GM12878 (cell line): ENCODE results near the gene NOP9. TPM values are rescaled to one million over a fixed set of nuclear protein-coding genes. Genes with fewer than 3 reads are reported as not detected.

Experiments
- ATAC-seq: fragments of 200-7000 bp; cut with Tn5 transposase; 3 replicates; pipeline ENCODE4 v1.9.1; 2020; ENCODE audit warnings: mild to moderate bottlenecking, moderate library complexity
- BruUV-seq: library from RNA; stranded (reverse); fragments of 400-500 nt; replicated peaks from 2 replicates; lab custom pipeline; 2021; lab: Mats Ljungman, UMichigan
- CTCF ChIA-PET: fragments of 300-600 bp; sonication (Branson Sonifier 250); formaldehyde crosslinking; extraction: SDS; loops from one replicate; lab custom pipeline; 2021; ENCODE audit warnings: inconsistent platforms; lab: Yijun Ruan, JAX
- POLR2A ChIA-PET: fragments of 350-600 bp; formaldehyde crosslinking; extraction: SDS; loops from one replicate; lab custom pipeline; 2021; ENCODE audit warnings: inconsistent platforms; lab: Charles Lee
- RAD21 ChIA-PET: fragments of 300-600 bp; sonication (Branson Sonifier 250); formaldehyde crosslinking; loops from one replicate; lab custom pipeline; 2023; ENCODE audit warnings: antibody characterized with exemption; ENCODE audit not compliant: unreplicated experiment; lab: Charles Lee
- SMC1A ChIA-PET: fragments of 300-600 bp; sonication (Branson Sonifier 250); formaldehyde crosslinking; loops from one replicate; lab custom pipeline; 2023; ENCODE audit not compliant: unreplicated experiment, uncharacterized antibody; lab: Charles Lee
- DNase-seq: peaks from one replicate; pipeline ENCODE4 v3.0.0-alpha.2; 2011; ENCODE audit warnings: low read depth, low spot score
- FAIRE-seq: peaks from 3 replicates; lab custom pipeline; 2011; peaks lifted over from hg19 to GRCh38; lab: Jason Lieb, UNC
- H2AFZ ChIP-seq: 2 replicates; pipeline ENCODE4 v1.6.0; 2011; ENCODE audit warnings: low read depth, low read length, control low read depth; ENCODE audit not compliant: control insufficient read depth
- H3K27ac ChIP-seq: 2 replicates; pipeline ENCODE4 v1.5.1; 2011; ENCODE audit warnings: control low read depth; ENCODE audit not compliant: control insufficient read depth, insufficient read depth
- H3K27me3 ChIP-seq, 2 experiments: replicated peaks in 1 of 2; 2 replicates each; pipeline versions ENCODE4 v1.6.0 to v1.6.1; 2011; ENCODE audit warnings: low read length in 1 of 2; ENCODE audit not compliant: control insufficient read depth in 2 of 2, insufficient read depth in 2 of 2
- H3K36me3 ChIP-seq, 2 experiments: 2 replicates each; pipeline ENCODE4 v1.5.1; 2011; ENCODE audit warnings: low read length in 1 of 2; ENCODE audit not compliant: control insufficient read depth in 2 of 2, insufficient read depth in 2 of 2
- H3K4me1 ChIP-seq: 2 replicates; pipeline ENCODE4 v1.6.1; 2011; ENCODE audit warnings: mild to moderate bottlenecking, low read length, moderate library complexity, mixed read lengths; ENCODE audit not compliant: control insufficient read depth, insufficient read depth
- H3K4me2 ChIP-seq: 2 replicates; pipeline ENCODE4 v1.6.0; 2011; ENCODE audit warnings: control low read depth; ENCODE audit not compliant: control insufficient read depth, insufficient read depth
- H3K4me3 ChIP-seq: fragments of 200-600 bp; sonication (generic); 2 replicates; pipeline ENCODE4 v1.5.1; 2016
- H3K79me2 ChIP-seq: 2 replicates; pipeline ENCODE4 v1.6.0; 2011; ENCODE audit warnings: low read length; ENCODE audit not compliant: control insufficient read depth, insufficient read depth
- H3K9ac ChIP-seq: 2 replicates; pipeline ENCODE4 v1.8.0; 2011; ENCODE audit warnings: low read length, control low read depth, mixed read lengths; ENCODE audit not compliant: control insufficient read depth, insufficient read depth
- H3K9me3 ChIP-seq: replicated peaks from 3 replicates; pipeline ENCODE4 v1.5.1; 2011; ENCODE audit warnings: mild to moderate bottlenecking, low read length; ENCODE audit not compliant: control insufficient read depth, insufficient read depth
- H4K20me1 ChIP-seq: 2 replicates; pipeline ENCODE4 v1.6.0; 2011; ENCODE audit not compliant: control insufficient read depth, insufficient read depth
- CHD4 ChIP-seq: fragments of 200-600 bp; sonication (generic); IDR thresholded peaks from 2 replicates; pipeline ENCODE4 v1.6.1; 2016; ENCODE audit warnings: mild to moderate bottlenecking
- HCFC1 ChIP-seq: fragments of 150-350 bp; IDR thresholded peaks from 2 replicates; pipeline ENCODE4 v1.6.1; 2014; ENCODE audit warnings: low read length
- HDAC6 ChIP-seq: fragments of 200-600 bp; sonication (generic); IDR thresholded peaks from one replicate; pipeline ENCODE4 v1.8.0; 2017; ENCODE audit warnings: antibody characterized with exemption; ENCODE audit not compliant: unreplicated experiment
- HDGF ChIP-seq: fragments of 450-650 bp; IDR thresholded peaks from 2 replicates; pipeline ENCODE4 v1.6.1; 2016; ENCODE audit warnings: antibody characterized with exemption
- POLR2A ChIP-seq: IDR thresholded peaks from 2 replicates; pipeline ENCODE4 v1.6.1; 2011; ENCODE audit warnings: low read depth, mild to moderate bottlenecking, low read length
- PRDM15 ChIP-seq: fragments of 450-650 bp; formaldehyde crosslinking; IDR thresholded peaks from 2 replicates; pipeline ENCODE4 v1.4.0; 2020; ENCODE audit warnings: mild to moderate bottlenecking, moderate library complexity
- RAD21 ChIP-seq: IDR thresholded peaks from 2 replicates; pipeline ENCODE4 v1.6.1; 2011; ENCODE audit warnings: mild to moderate bottlenecking, low read depth, low read length, moderate library complexity; ENCODE audit not compliant: insufficient read depth
- SPI1 ChIP-seq: IDR thresholded peaks from 2 replicates; pipeline ENCODE4 v1.6.1; 2011; ENCODE audit warnings: low read depth, mild to moderate bottlenecking, low read length, moderate library complexity, borderline replicate concordance; ENCODE audit not compliant: insufficient read depth
- ZBTB4 ChIP-seq: fragments of 450-650 bp; formaldehyde crosslinking; IDR thresholded peaks from 2 replicates; pipeline ENCODE4 v1.4.0; 2022; ENCODE audit warnings: mild to moderate bottlenecking, moderate library complexity
- ZZZ3 ChIP-seq: IDR thresholded peaks from 2 replicates; pipeline ENCODE4 v1.6.1; 2011; ENCODE audit warnings: low read depth; ENCODE audit not compliant: control insufficient read depth, insufficient read length
- WGBS: methylation state at CpG from one replicate; pipeline ENCODE4 v1.1.6; 2016; ENCODE audit warnings: low lambda C conversion rate; ENCODE audit not compliant: insufficient replicate concordance, insufficient coverage; ENCODE audit errors: missing lambda C conversion rate; 5-methylcytosine and 5-hydroxymethylcytosine counted together
- in situ Hi-C: fragments of 300-500 bp; cut with MboI; formaldehyde crosslinking; loops from 9 replicates; pipeline ENCODE4 v1.14.3; 2018; ENCODE audit warnings: mixed read lengths
- intact Hi-C: fragments of 100-400 bp; cut with micrococcal nuclease; formaldehyde crosslinking; loops from one replicate; pipeline ENCODE4 v1.14.2; 2022; ENCODE audit not compliant: unreplicated experiment
- polyA plus RNA-seq, 11 experiments: library from polyadenylated mRNA; depleted of rRNA in 4 of 11; unstranded in 6 of 11; stranded (reverse) in 5 of 11; fragments of >200 nt; fragmentation: Nextera tagmentation in 4 of 11; fragmentation: Illumina TruSeq in 1 of 11; extraction: Ambion mirVana in 4 of 11; extraction: Trizol in 1 of 11; gene quantifications; 1 replicate in 1 of 11; 2 replicates in 10 of 11; pipeline versions ENCODE4 v1.2.1 to v1.2.3, GENCODE V29; 2011 to 2016; ENCODE audit warnings: inconsistent platforms in 2 of 11, missing spikeins in 2 of 11, low read depth in 1 of 11
- total RNA-seq, 4 experiments: library from RNA; depleted of rRNA in 3 of 4; stranded (reverse); fragments of >200 nt in 3 of 4; fragmentation: Illumina TruSeq in 1 of 4; extraction: Trizol in 1 of 4; gene quantifications; 2 replicates each; pipeline versions ENCODE4 v1.2.1 to v1.2.3, GENCODE V29; 2013 to 2021
- TF ChIP-seq, protein P1 (sequence below): fragments of 450-650 bp; IDR thresholded peaks from 2 replicates; pipeline ENCODE4 v1.6.1; 2016; ENCODE audit warnings: mild to moderate bottlenecking, moderate library complexity, borderline replicate concordance
- TF ChIP-seq, protein P2 (sequence below): IDR thresholded peaks from 2 replicates; pipeline ENCODE4 v1.6.1; 2011; ENCODE audit warnings: low read depth, mild to moderate bottlenecking, low read length, moderate library complexity, borderline replicate concordance; ENCODE audit errors: extremely low read depth

NOP9 gene
- total and polyA plus RNA-seq, 10 of the 15 experiments (the other 5 are each of a cell fraction or from before 2014, with no cell fraction given), result 2.4 to 43.9 (median 20.3) TPM

DNA sequence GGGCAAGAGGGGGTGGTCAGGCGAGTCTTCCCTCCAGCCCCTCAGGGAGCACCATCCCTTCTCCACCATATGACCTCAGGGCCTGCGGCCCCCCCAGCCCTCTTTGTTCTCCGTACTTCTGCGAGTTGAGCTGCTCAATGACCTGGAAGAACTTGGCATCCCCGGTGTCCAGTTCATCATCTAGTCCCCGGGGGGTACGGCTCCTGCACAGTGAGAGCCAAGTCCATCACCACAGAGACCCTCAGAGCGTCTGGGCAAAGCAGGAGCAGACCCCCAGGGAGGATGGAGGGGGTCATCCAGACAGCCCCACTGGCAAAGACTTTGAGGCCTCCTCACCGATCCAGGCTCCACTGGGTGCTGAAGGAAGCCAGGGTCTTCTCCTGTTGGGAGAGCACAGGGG lies 26.3 kb downstream of the NOP9 start:
- ChIA-PET POLR2A (interaction anchor here (1.2 kb wide), 1 partner anchor 16 kb away, joined by 3 read pairs; no protein-coding TSS in a partner anchor), SMC1A (no interaction called here), CTCF (interaction anchor here (0.9 to 1.8 kb wide), 2 partner anchors 18 to 105 kb away, joined by 3 to 13 read pairs; partner anchors contain the start of gene CIDEB), RAD21 (interaction anchor here (1.6 kb wide), 1 partner anchor 84 kb away, joined by 3 read pairs; the partner anchor contains the start of gene TINF2)
- no peak overlapping the region for H3K4me3 ChIP-seq
- H3K9ac ChIP-seq, result no peak overlapping the region
- H3K27ac ChIP-seq, result no peak overlapping the region
- no peaks in the 10 kb centered on the region for H3K4me1 ChIP-seq
- no peaks in the 10 kb centered on the region for H3K36me3 ChIP-seq
- no peak overlapping the region for H3K4me2 ChIP-seq
- WGBS, result 23% methylated on average over 9 of the region's 9 CpGs
- no peaks in the 10 kb centered on the region for H3K27me3 ChIP-seq
- no TSS peak for BruUV-seq
- in situ Hi-C loops (no loop called here), intact Hi-C loops (no loop called here)
- H3K79me2 ChIP-seq, result no peaks in the 10 kb centered on the region
- H2AFZ ChIP-seq, result no peak overlapping the region
- H4K20me1 ChIP-seq, result no peaks in the 10 kb centered on the region
- no peak for ATAC-seq
- no peaks in the 10 kb centered on the region for H3K9me3 ChIP-seq
- FAIRE-seq, result no peak
- DNase-seq, result no peak
- TF ChIP-seq RAD21 (no peak), HCFC1 (no peak), HDGF (no peak), CHD4 (no peak), SPI1 (no peak), ZZZ3 (no peak), ZBTB4 (CRISPR knock-in tag) (no peak), PRDM15 (no peak), POLR2A (no peak), HDAC6 (no peak)
- TF ChIP-seq, protein P1, sequence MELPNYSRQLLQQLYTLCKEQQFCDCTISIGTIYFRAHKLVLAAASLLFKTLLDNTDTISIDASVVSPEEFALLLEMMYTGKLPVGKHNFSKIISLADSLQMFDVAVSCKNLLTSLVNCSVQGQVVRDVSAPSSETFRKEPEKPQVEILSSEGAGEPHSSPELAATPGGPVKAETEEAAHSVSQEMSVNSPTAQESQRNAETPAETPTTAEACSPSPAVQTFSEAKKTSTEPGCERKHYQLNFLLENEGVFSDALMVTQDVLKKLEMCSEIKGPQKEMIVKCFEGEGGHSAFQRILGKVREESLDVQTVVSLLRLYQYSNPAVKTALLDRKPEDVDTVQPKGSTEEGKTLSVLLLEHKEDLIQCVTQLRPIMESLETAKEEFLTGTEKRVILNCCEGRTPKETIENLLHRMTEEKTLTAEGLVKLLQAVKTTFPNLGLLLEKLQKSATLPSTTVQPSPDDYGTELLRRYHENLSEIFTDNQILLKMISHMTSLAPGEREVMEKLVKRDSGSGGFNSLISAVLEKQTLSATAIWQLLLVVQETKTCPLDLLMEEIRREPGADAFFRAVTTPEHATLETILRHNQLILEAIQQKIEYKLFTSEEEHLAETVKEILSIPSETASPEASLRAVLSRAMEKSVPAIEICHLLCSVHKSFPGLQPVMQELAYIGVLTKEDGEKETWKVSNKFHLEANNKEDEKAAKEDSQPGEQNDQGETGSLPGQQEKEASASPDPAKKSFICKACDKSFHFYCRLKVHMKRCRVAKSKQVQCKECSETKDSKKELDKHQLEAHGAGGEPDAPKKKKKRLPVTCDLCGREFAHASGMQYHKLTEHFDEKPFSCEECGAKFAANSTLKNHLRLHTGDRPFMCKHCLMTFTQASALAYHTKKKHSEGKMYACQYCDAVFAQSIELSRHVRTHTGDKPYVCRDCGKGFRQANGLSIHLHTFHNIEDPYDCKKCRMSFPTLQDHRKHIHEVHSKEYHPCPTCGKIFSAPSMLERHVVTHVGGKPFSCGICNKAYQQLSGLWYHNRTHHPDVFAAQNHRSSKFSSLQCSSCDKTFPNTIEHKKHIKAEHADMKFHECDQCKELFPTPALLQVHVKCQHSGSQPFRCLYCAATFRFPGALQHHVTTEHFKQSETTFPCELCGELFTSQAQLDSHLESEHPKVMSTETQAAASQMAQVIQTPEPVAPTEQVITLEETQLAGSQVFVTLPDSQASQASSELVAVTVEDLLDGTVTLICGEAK, result no peak
- TF ChIP-seq, protein P2, sequence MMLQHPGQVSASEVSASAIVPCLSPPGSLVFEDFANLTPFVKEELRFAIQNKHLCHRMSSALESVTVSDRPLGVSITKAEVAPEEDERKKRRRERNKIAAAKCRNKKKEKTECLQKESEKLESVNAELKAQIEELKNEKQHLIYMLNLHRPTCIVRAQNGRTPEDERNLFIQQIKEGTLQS, result no peak
